Ovary (tissue), 3 donors: ENCODE results near the gene DYRK1B.

Source experiments
- CTCF ChIP-seq, 3 donors: fragments of 450-650 bp in 2 of 3; fragments of 200-600 bp in 1 of 3; IDR thresholded peaks; one replicate each; pipeline versions ENCODE4 v1.5.1 to v1.8.0; 2016 to 2022; ENCODE audit warnings: antibody characterized with exemption in 3 of 3, mild to moderate bottlenecking in 1 of 3
- EP300 ChIP-seq: sonication (generic); formaldehyde crosslinking; IDR thresholded peaks from one replicate; pipeline ENCODE4 v1.6.1; 2017; ENCODE audit warnings: antibody characterized with exemption
- POLR2A ChIP-seq: fragments of 450-650 bp; IDR thresholded peaks from one replicate; pipeline ENCODE4 v1.6.1; 2017; ENCODE audit warnings: antibody characterized with exemption, mild to moderate bottlenecking, moderate library complexity
- donor health status: DM: no; HTN: no; CAD: no.

- TF ChIP-seq CTCF (IDR thresholded peaks at IDR 0.05) (no peak), EP300 (no peak), POLR2A (no peak)
Measured at GRCh38 chr19:39841041-39841440, 7.1 kb upstream of the DYRK1B start.
